K562 (cell line): ENCODE data around the gene VWA7. TPM values are rescaled to one million over a fixed set of nuclear protein-coding genes. Genes with fewer than 3 reads are reported as not detected.

Experiments used
- E2F8 ChIP-seq: fragments of 450-650 bp; IDR thresholded peaks from 2 replicates; pipeline ENCODE4 v1.7.1; 2018; ENCODE audit warnings: mild to moderate bottlenecking, low read depth; ENCODE audit not compliant: partially characterized antibody
- KAT8 ChIP-seq: fragments of 450-650 bp; IDR thresholded peaks from 2 replicates; pipeline ENCODE4 v1.6.1; 2016; ENCODE audit warnings: low read depth, mild to moderate bottlenecking
- NEUROD1 ChIP-seq: fragments of 150-350 bp; IDR thresholded peaks from 2 replicates; pipeline ENCODE4 v1.6.1; 2014; ENCODE audit warnings: borderline replicate concordance, low read length, low read depth; ENCODE audit not compliant: partially characterized antibody
- STAG1 ChIP-seq: sonication (generic); formaldehyde crosslinking; IDR thresholded peaks from 2 replicates; pipeline ENCODE4 v1.5.0; 2020; ENCODE audit warnings: missing genetic modification reagents, borderline replicate concordance
- TAF7 ChIP-seq: fragments of 450-650 bp; IDR thresholded peaks from 2 replicates; pipeline ENCODE4 v1.6.1; 2016; ENCODE audit warnings: missing genetic modification characterization, missing compliant biosample characterization
- ZEB2 ChIP-seq: fragments of 450-650 bp; IDR thresholded peaks from 2 replicates; pipeline ENCODE4 v1.6.1; 2016
- ZNF589 ChIP-seq: fragments of 200-800 bp; sonication (Bioruptor generic); IDR thresholded peaks from 2 replicates; pipeline ENCODE4 v1.6.1; 2016; ENCODE audit warnings: low read depth, missing genetic modification characterization, missing compliant biosample characterization
- polyA plus RNA-seq, 8 experiments: library from polyadenylated mRNA; depleted of rRNA in 4 of 8; stranded (reverse) in 5 of 8; unstranded in 3 of 8; fragments of >200 nt; fragmentation: Nextera tagmentation in 2 of 8; fragmentation: Illumina TruSeq in 1 of 8; extraction: Ambion mirVana in 2 of 8; extraction: Trizol in 1 of 8; gene quantifications; 2 replicates each; pipeline versions ENCODE4 v1.2.1 to v1.2.3, GENCODE V29; 2011 to 2014; ENCODE audit warnings: inconsistent platforms in 1 of 8, missing spikeins in 1 of 8
- total RNA-seq, 7 experiments: library from RNA; depleted of rRNA in 6 of 7; stranded (reverse); fragments of >200 nt in 6 of 7; fragmentation: Illumina TruSeq in 2 of 7; extraction: Trizol in 2 of 7; gene quantifications; 2 replicates each; pipeline versions ENCODE4 v1.2.1 to v1.2.3, GENCODE V29; 2011 to 2021; ENCODE audit warnings: low replicate concordance in 1 of 7

VWA7 gene
- total and polyA plus RNA-seq, 9 of the 15 experiments (the other 6 are each of a cell fraction or from before 2014, with no cell fraction given), result 0.18 to 2.9 (median 0.95) TPM

DNA sequence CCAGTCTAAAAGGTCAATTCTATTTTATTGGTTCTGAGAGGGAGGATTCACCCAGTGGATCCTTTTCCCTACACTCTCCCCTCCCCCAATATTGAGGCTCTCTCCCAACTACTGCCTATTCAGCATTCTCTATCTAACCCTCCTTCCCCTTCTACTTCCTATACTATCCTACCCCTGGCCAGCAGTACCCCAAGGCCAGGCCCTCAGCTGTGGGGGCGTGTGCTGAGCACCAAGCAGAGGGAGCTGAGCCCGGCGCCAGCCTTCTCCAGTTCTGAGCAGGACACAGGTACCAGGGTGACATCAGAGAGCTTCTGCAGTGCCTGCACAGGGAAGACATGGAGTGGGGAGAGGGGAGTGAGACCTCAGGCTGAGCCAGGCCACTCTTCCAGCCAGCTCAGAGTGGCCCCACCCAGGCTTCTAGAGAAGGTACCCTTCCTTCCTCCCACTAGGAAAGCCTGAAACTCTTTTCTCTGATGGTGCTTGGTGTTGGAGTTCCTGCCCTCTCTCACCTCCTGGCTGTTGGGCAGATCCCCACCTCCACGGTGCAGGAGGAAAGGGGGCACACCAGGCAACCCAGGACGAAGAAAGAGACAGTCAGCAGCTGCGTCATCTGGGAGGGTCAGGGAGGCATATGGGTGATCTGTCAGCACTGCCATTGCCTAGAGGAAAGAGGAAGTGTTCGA, 50.0 kb downstream of the VWA7 start (continued):
- TF ChIP-seq E2F8, result no peak
- TF ChIP-seq NEUROD1, result no peak
- TF ChIP-seq ZNF589 (CRISPR knock-in tag), result no peak
- TF ChIP-seq ZEB2, result no peak
- no peak for TF ChIP-seq KAT8
- peak; percentile 30; the same call in 1 of the 2 replicates for TF ChIP-seq TAF7 (tag)
- no peak for TF ChIP-seq STAG1 (CRISPR knock-in tag)
